Panc1 (cell line): ENCODE data around the gene NSD2.

ENCODE experiments used
- TCF7L2 ChIP-seq: IDR thresholded peaks from 2 replicates; pipeline ENCODE4 v1.6.1; 2011; ENCODE audit warnings: mild to moderate bottlenecking, low read depth, low read length, inconsistent platforms
- TF ChIP-seq, protein P1 (sequence below): fragments of 450-650 bp; IDR thresholded peaks from 2 replicates; pipeline ENCODE4 v1.5.1; 2017; ENCODE audit warnings: mild to moderate bottlenecking

DNA sequence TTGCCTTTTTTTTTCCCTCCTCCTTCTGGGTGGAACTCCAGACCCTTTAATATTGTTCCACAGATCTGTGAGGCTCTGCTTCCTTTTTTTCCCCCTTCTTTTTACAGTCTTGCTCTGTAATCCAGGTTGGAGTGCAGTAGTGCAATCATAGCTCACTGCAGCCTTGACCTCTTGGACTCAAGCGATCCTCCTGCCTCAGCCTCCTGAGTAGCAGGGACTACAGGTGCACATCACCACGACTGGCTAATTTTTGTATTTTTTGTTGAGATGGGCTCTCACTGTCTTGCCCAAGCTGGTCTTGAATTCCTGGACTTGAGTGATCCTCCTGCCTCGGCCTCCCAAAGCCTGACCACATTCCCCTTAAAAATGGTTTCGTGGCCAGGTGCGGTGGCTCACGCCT, 26.8 kb downstream of the NSD2 start:
- TF ChIP-seq, protein P1, sequence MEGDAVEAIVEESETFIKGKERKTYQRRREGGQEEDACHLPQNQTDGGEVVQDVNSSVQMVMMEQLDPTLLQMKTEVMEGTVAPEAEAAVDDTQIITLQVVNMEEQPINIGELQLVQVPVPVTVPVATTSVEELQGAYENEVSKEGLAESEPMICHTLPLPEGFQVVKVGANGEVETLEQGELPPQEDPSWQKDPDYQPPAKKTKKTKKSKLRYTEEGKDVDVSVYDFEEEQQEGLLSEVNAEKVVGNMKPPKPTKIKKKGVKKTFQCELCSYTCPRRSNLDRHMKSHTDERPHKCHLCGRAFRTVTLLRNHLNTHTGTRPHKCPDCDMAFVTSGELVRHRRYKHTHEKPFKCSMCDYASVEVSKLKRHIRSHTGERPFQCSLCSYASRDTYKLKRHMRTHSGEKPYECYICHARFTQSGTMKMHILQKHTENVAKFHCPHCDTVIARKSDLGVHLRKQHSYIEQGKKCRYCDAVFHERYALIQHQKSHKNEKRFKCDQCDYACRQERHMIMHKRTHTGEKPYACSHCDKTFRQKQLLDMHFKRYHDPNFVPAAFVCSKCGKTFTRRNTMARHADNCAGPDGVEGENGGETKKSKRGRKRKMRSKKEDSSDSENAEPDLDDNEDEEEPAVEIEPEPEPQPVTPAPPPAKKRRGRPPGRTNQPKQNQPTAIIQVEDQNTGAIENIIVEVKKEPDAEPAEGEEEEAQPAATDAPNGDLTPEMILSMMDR = no peak
- TF ChIP-seq TCF7L2 = no peak
